ENCODE data around the gene ILKAP.

The ILKAP gene

GRCh38 chr2:238146884-238147544, 56.5 kb downstream of the ILKAP start:
- Histone ChIP-seq H3K27me3 (ENCODE audit: low read length) (no peaks in the 10 kb centered on the region), H3K9me2 (replicated peaks; ENCODE audit: insufficient read depth, low read length) (no peaks in the 10 kb centered on the region), H3K4me3 (ENCODE audit: insufficient read depth, low read length, poor library complexity, severe bottlenecking) (no peak overlapping the region), H3K79me2 (ENCODE audit: insufficient read depth, low read length) (no peaks in the 10 kb centered on the region), H3F3A (ENCODE audit: insufficient read depth) (no peaks in the 10 kb centered on the region), H2AFZ (ENCODE audit: low read depth, low read length, severe bottlenecking) (no peak overlapping the region), H4K20me1 (ENCODE audit: low read depth, low read length) (no peaks in the 10 kb centered on the region), H3K4me2 (ENCODE audit: low read depth, low read length, poor library complexity, severe bottlenecking) (no peak overlapping the region), H3K36me3 (ENCODE audit: low read length) (no peaks in the 10 kb centered on the region), H3K9me3 (ENCODE audit: insufficient read depth, low read length) (no peaks in the 10 kb centered on the region), H3K27ac (ENCODE audit: low read depth, low read length) (no peak overlapping the region), H3K9ac (ENCODE audit: low read length) (no peak overlapping the region)
- TF ChIP-seq CTCF (IDR thresholded peaks at IDR 0.05; ENCODE audit: insufficient read depth, low read length, poor library complexity, severe bottlenecking) (no peak), EZH2phosphoT487 (conservative IDR thresholded peaks at IDR 0.05; ENCODE audit: low read length) (no peak)

- Histone ChIP-seq H3K36me3 (ENCODE audit: low read length) (no peaks in the 10 kb centered on the region), H4K20me1 (ENCODE audit: low read depth, low read length) (no peaks in the 10 kb centered on the region), H3K9me3 (ENCODE audit: insufficient read depth, low read length) (no peaks in the 10 kb centered on the region), H3K9me2 (replicated peaks; ENCODE audit: insufficient read depth, low read length) (no peaks in the 10 kb centered on the region), H3K9ac (ENCODE audit: low read length) (no peak overlapping the region), H2AFZ (ENCODE audit: low read depth, low read length, severe bottlenecking) (no peak overlapping the region), H3K4me3 (ENCODE audit: insufficient read depth, low read length, poor library complexity, severe bottlenecking) (no peak overlapping the region), H3K27me3 (ENCODE audit: low read length) (no peaks in the 10 kb centered on the region), H3K27ac (ENCODE audit: low read depth, low read length) (no peak overlapping the region), H3K79me2 (ENCODE audit: insufficient read depth, low read length) (no peaks in the 10 kb centered on the region), H3K4me2 (ENCODE audit: low read depth, low read length, poor library complexity, severe bottlenecking) (no peak overlapping the region), H3F3A (ENCODE audit: insufficient read depth) (no peaks in the 10 kb centered on the region)
- TF ChIP-seq EZH2phosphoT487 (conservative IDR thresholded peaks at IDR 0.05; ENCODE audit: low read length) = no peak
Measured at GRCh38 chr2:238145851-238146250, 57.6 kb downstream of the ILKAP start.

- H4K20me1 ChIP-seq (ENCODE audit: low read depth, low read length) = no peaks in the 10 kb centered on the region
- no peaks in the 10 kb centered on the region for H3K9me3 ChIP-seq (ENCODE audit: insufficient read depth, low read length)
- H3K4me3 ChIP-seq (ENCODE audit: insufficient read depth, low read length, poor library complexity, severe bottlenecking) = no peak overlapping the region
- no peak overlapping the region for H2AFZ ChIP-seq (ENCODE audit: low read depth, low read length, severe bottlenecking)
- H3K9me2 ChIP-seq (replicated peaks; ENCODE audit: insufficient read depth, low read length) = no peaks in the 10 kb centered on the region
- no peak overlapping the region for H3K27ac ChIP-seq (ENCODE audit: low read depth, low read length)
- H3F3A ChIP-seq (ENCODE audit: insufficient read depth) = no peaks in the 10 kb centered on the region
- TF ChIP-seq EZH2phosphoT487 (conservative IDR thresholded peaks at IDR 0.05; ENCODE audit: low read length) (no peak), CTCF (IDR thresholded peaks at IDR 0.05; ENCODE audit: insufficient read depth, low read length, poor library complexity, severe bottlenecking) (no peak)
- H3K36me3 ChIP-seq (ENCODE audit: low read length) = no peaks in the 10 kb centered on the region
- no peaks in the 10 kb centered on the region for H3K79me2 ChIP-seq (ENCODE audit: insufficient read depth, low read length)
- no peak overlapping the region for H3K9ac ChIP-seq (ENCODE audit: low read length)
- H3K27me3 ChIP-seq (ENCODE audit: low read length) = no peaks in the 10 kb centered on the region
- no peak overlapping the region for H3K4me2 ChIP-seq (ENCODE audit: low read depth, low read length, poor library complexity, severe bottlenecking)
Measured at GRCh38 chr2:238145046-238145445, 58.4 kb downstream of the ILKAP start.

GRCh38 chr2:238144262-238144661, 59.2 kb downstream of the ILKAP start:
- Histone ChIP-seq H3K9ac (ENCODE audit: low read length) (no peak overlapping the region), H3K4me3 (ENCODE audit: insufficient read depth, low read length, poor library complexity, severe bottlenecking) (no peak overlapping the region), H2AFZ (ENCODE audit: low read depth, low read length, severe bottlenecking) (no peak overlapping the region), H3K9me3 (ENCODE audit: insufficient read depth, low read length) (no peaks in the 10 kb centered on the region), H3K27me3 (ENCODE audit: low read length) (no peaks in the 10 kb centered on the region), H3K36me3 (ENCODE audit: low read length) (no peaks in the 10 kb centered on the region), H3K27ac (ENCODE audit: low read depth, low read length) (no peak overlapping the region), H3F3A (ENCODE audit: insufficient read depth) (no peaks in the 10 kb centered on the region), H4K20me1 (ENCODE audit: low read depth, low read length) (no peaks in the 10 kb centered on the region), H3K9me2 (replicated peaks; ENCODE audit: insufficient read depth, low read length) (no peaks in the 10 kb centered on the region), H3K79me2 (ENCODE audit: insufficient read depth, low read length) (no peaks in the 10 kb centered on the region), H3K4me2 (ENCODE audit: low read depth, low read length, poor library complexity, severe bottlenecking) (no peak overlapping the region)
- TF ChIP-seq CTCF (IDR thresholded peaks at IDR 0.05; ENCODE audit: insufficient read depth, low read length, poor library complexity, severe bottlenecking) (no peak), EZH2phosphoT487 (conservative IDR thresholded peaks at IDR 0.05; ENCODE audit: low read length) (no peak)

All from SU-DHL-6 (cell line).